H1 (cell line): ENCODE results near the gene PARM1. TPM values are rescaled to one million over a fixed set of nuclear protein-coding genes. Genes with fewer than 3 reads are reported as not detected.
A peak's percentile ranks its signal among the peaks of the same experiment; 100 is the strongest.

Experiments
- CTCF ChIA-PET: fragments of 300-600 bp; sonication (Branson Sonifier 250); formaldehyde crosslinking; loops from one replicate; lab custom pipeline; 2021; ENCODE audit not compliant: partially characterized antibody; lab: Charles Lee
- POLR2A ChIA-PET: fragments of 300-600 bp; sonication (Branson Sonifier 250); formaldehyde crosslinking; loops from one replicate; lab custom pipeline; 2021; ENCODE audit warnings: inconsistent platforms; ENCODE audit not compliant: partially characterized antibody; lab: Charles Lee
- DNase-seq, 2 experiments: peaks; one replicate each; pipeline versions ENCODE4 v3.0.0 to v3.0.0-alpha.2; 2010 to 2022; ENCODE audit warnings: low spot score in 2 of 2, low read depth in 1 of 2, mixed read lengths in 1 of 2
- FAIRE-seq: peaks from 2 replicates; lab custom pipeline; 2011; peaks lifted over from hg19 to GRCh38; lab: Jason Lieb, UNC
- H2AFZ ChIP-seq: 2 replicates; pipeline ENCODE4 v1.8.1; 2012; ENCODE audit warnings: low read length, inconsistent platforms
- H2AK5ac ChIP-seq: 2 replicates; pipeline ENCODE4 v1.6.1; 2013; ENCODE audit warnings: low read depth, low read length
- H2BK120ac ChIP-seq: replicated peaks from 2 replicates; pipeline ENCODE3; 2013; ENCODE audit warnings: low read depth, low read length, inconsistent platforms
- H2BK12ac ChIP-seq: 2 replicates; pipeline ENCODE4 v1.6.1; 2013; ENCODE audit warnings: low read depth, low read length
- H2BK15ac ChIP-seq: 2 replicates; pipeline ENCODE4 v1.6.1; 2013; ENCODE audit warnings: low read length
- H2BK20ac ChIP-seq: 2 replicates; pipeline ENCODE4 v1.6.1; 2013; ENCODE audit warnings: low read length
- H2BK5ac ChIP-seq: 2 replicates; pipeline ENCODE4 v1.6.1; 2013; ENCODE audit warnings: low read depth, low read length
- H3K14ac ChIP-seq: 2 replicates; pipeline ENCODE4 v1.6.1; 2013; ENCODE audit warnings: inconsistent platforms; ENCODE audit not compliant: insufficient read length
- H3K18ac ChIP-seq: 2 replicates; pipeline ENCODE4 v1.6.1; 2013; ENCODE audit warnings: low read length; ENCODE audit errors: extremely low read depth
- H3K23ac ChIP-seq: 2 replicates; pipeline ENCODE4 v1.6.1; 2013; ENCODE audit warnings: inconsistent platforms; ENCODE audit not compliant: insufficient read length
- H3K23me2 ChIP-seq: 2 replicates; pipeline ENCODE4 v1.6.1; 2013; ENCODE audit warnings: low read depth, low read length
- H3K27ac ChIP-seq: 2 replicates; pipeline ENCODE4 v1.6.1; 2011; ENCODE audit warnings: low read depth, low read length, inconsistent platforms
- H3K27me3 ChIP-seq, 4 experiments: replicated peaks in 1 of 4; 1 replicate in 1 of 4; 2 replicates in 3 of 4; pipeline versions ENCODE4 v1.6.1 to v1.8.1; 2011 to 2013; ENCODE audit warnings: low read length in 3 of 4, mild to moderate bottlenecking in 3 of 4, inconsistent platforms in 2 of 4, mixed read lengths in 2 of 4, moderate library complexity in 1 of 4; ENCODE audit not compliant: control insufficient read depth in 3 of 4, insufficient read depth in 3 of 4; ENCODE audit errors: extremely low read depth in 1 of 4
- H3K36me3 ChIP-seq, 4 experiments: 2 replicates each; pipeline versions ENCODE4 v1.6.1 to v1.8.1; 2011 to 2013; ENCODE audit warnings: mild to moderate bottlenecking in 4 of 4, low read length in 3 of 4, moderate library complexity in 2 of 4, control low read depth in 1 of 4, inconsistent platforms in 1 of 4; ENCODE audit not compliant: insufficient read depth in 4 of 4, control insufficient read depth in 2 of 4
- H3K4ac ChIP-seq: replicated peaks from 2 replicates; pipeline ENCODE3; 2013; ENCODE audit warnings: low read length, low read depth, mixed read lengths, inconsistent platforms; ENCODE audit not compliant: insufficient read length
- H3K4me1 ChIP-seq, 4 experiments: replicated peaks in 1 of 4; 1 replicate in 1 of 4; 2 replicates in 3 of 4; pipeline versions ENCODE4 v1.6.1 to v1.8.1; 2011 to 2013; ENCODE audit warnings: low read length in 3 of 4, inconsistent platforms in 2 of 4, mixed read lengths in 1 of 4; ENCODE audit not compliant: insufficient read depth in 4 of 4, control insufficient read depth in 3 of 4
- H3K4me2 ChIP-seq, 2 experiments: 2 replicates each; pipeline versions ENCODE4 v1.6.1 to v1.8.1; 2011 to 2013; ENCODE audit warnings: low read depth in 2 of 2, low read length in 2 of 2, control low read depth in 1 of 2, inconsistent platforms in 1 of 2, mild to moderate bottlenecking in 1 of 2; ENCODE audit not compliant: insufficient read depth in 1 of 2
- H3K4me3 ChIP-seq, 4 experiments: fragments of 200-600, 300-600 bp in 1 of 4; sonication (generic), shearing (Covaris generic), sonication (Bioruptor Twin) in 1 of 4; 2 replicates each; pipeline versions ENCODE4 v1.5.1 to v1.8.1; 2011 to 2016; ENCODE audit warnings: low read length in 4 of 4, low read depth in 3 of 4, control low read depth in 2 of 4, inconsistent platforms in 2 of 4, mild to moderate bottlenecking in 2 of 4, mixed read lengths in 1 of 4, moderate library complexity in 1 of 4; ENCODE audit not compliant: insufficient read depth in 2 of 4; ENCODE audit errors: extremely low read depth in 1 of 4
- H3K56ac ChIP-seq: replicated peaks from 2 replicates; pipeline ENCODE3; 2013; ENCODE audit warnings: low read depth, mild to moderate bottlenecking, mixed read lengths, low read length, inconsistent platforms; ENCODE audit not compliant: insufficient read length
- H3K79me1 ChIP-seq: 2 replicates; pipeline ENCODE4 v1.6.1; 2013; ENCODE audit warnings: low read depth, low read length, control low read depth
- H3K79me2 ChIP-seq, 2 experiments: 2 replicates each; pipeline versions ENCODE4 v1.6.1 to v1.8.1; 2012 to 2013; ENCODE audit warnings: low read length in 2 of 2, mild to moderate bottlenecking in 2 of 2, inconsistent platforms in 1 of 2; ENCODE audit not compliant: insufficient read depth in 2 of 2, control insufficient read depth in 1 of 2
- H3K9ac ChIP-seq, 4 experiments: replicated peaks in 1 of 4; 1 replicate in 1 of 4; 2 replicates in 3 of 4; pipeline versions ENCODE4 v1.6.1 to v1.8.1; 2011 to 2013; ENCODE audit warnings: low read depth in 3 of 4, low read length in 3 of 4, control low read depth in 2 of 4, mild to moderate bottlenecking in 2 of 4, moderate library complexity in 2 of 4, inconsistent platforms in 1 of 4; ENCODE audit errors: extremely low read depth in 1 of 4
- H3K9me3 ChIP-seq, 2 experiments: 2 replicates each; pipeline versions ENCODE4 v1.6.1 to v1.8.1; 2012 to 2013; ENCODE audit warnings: mild to moderate bottlenecking in 2 of 2, moderate library complexity in 2 of 2, control low read depth in 1 of 2, inconsistent platforms in 1 of 2, low read depth in 1 of 2, low read length in 1 of 2, mixed read lengths in 1 of 2; ENCODE audit not compliant: insufficient read depth in 2 of 2
- H4K20me1 ChIP-seq, 2 experiments: replicated peaks in 1 of 2; 2 replicates each; pipeline versions ENCODE3 to v1.8.1; 2011 to 2013; ENCODE audit warnings: inconsistent platforms in 2 of 2, low read length in 2 of 2, mild to moderate bottlenecking in 1 of 2; ENCODE audit not compliant: insufficient read depth in 2 of 2, control insufficient read depth in 1 of 2
- H4K5ac ChIP-seq: 2 replicates; pipeline ENCODE4 v1.6.1; 2013; ENCODE audit warnings: low read length, low read depth, mixed read lengths, inconsistent platforms; ENCODE audit not compliant: insufficient read length
- H4K8ac ChIP-seq: 2 replicates; pipeline ENCODE4 v1.8.0; 2013; ENCODE audit warnings: mild to moderate bottlenecking, moderate library complexity, low read length, inconsistent platforms; ENCODE audit not compliant: insufficient read depth; ENCODE audit errors: extremely low read depth
- H4K91ac ChIP-seq: replicated peaks from 2 replicates; pipeline ENCODE3; 2013; ENCODE audit warnings: low read length, mixed read lengths, inconsistent platforms; ENCODE audit not compliant: insufficient read length
- CEBPB ChIP-seq: IDR thresholded peaks from 2 replicates; pipeline ENCODE4 v1.6.1; 2012; ENCODE audit warnings: low read depth, low read length
- TAF7 ChIP-seq: optimal IDR thresholded peaks from 2 replicates; pipeline ENCODE3; 2011; ENCODE audit warnings: low read depth, mild to moderate bottlenecking, inconsistent platforms, low read length, moderate library complexity, borderline replicate concordance
- WGBS, 2 experiments: shearing (Covaris generic) in 1 of 2; methylation state at CpG; one replicate each; pipeline versions ENCODE4 v1.1.6 to v1.1.7; 2013 to 2015; ENCODE audit warnings: low lambda C conversion rate in 2 of 2, mixed read lengths in 2 of 2, inconsistent platforms in 1 of 2, low coverage in 1 of 2, missing lambda C conversion rate in 1 of 2; ENCODE audit not compliant: insufficient replicate concordance in 2 of 2, insufficient coverage in 1 of 2, insufficient read length in 1 of 2; ENCODE audit errors: extremely low coverage in 1 of 2, missing lambda C conversion rate in 1 of 2; 5-methylcytosine and 5-hydroxymethylcytosine counted together
- polyA plus RNA-seq, 7 experiments: library from polyadenylated mRNA; depleted of rRNA in 3 of 7; stranded (reverse) in 5 of 7; unstranded in 2 of 7; fragments of >200 nt in 5 of 7; fragments of 200-250 nt in 2 of 7; gene quantifications; 1 replicate in 5 of 7; 2 replicates in 1 of 7; 4 replicates in 1 of 7; pipeline versions ENCODE4 v1.2.1 to v1.2.3, GENCODE V29; 2011 to 2013; ENCODE audit warnings: missing spikeins in 2 of 7, mixed read lengths in 2 of 7
- total RNA-seq: library from RNA; stranded (reverse); fragmentation: NEBNext Ultra II Directional; extraction: Animal tissue kit (Norgen Biotek cat#: 25700); gene quantifications from 2 replicates; pipeline ENCODE4 v1.2.1, GENCODE V29; 2021

PARM1 gene
- total and polyA plus RNA-seq, 2 of the 8 experiments (the other 6 are each of a cell fraction or from before 2014, with no cell fraction given), result 2.0 to 5.3 TPM

DNA sequence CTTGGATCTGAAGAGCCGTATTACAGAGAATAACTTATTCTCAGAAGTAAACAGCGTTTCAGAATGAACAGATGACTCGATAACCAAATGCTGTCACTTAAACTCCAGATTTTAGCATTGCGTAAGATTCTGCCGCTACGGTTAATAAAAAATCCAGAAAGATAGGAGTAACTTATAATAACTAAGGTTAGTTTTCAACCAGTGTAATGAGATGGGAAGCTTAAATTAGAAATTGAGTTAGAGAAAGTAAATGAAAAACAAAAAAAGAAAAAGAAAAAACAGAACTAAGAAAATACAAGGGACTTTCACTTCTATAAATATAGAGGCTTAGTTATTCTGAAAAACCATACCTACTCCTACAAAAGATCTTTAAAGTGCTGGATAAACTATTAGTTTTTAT, 13.1 kb upstream of the PARM1 start:
- FAIRE-seq, result no peak
- no peak overlapping the region for H3K18ac ChIP-seq
- no peak overlapping the region for H3K56ac ChIP-seq
- H3K4me3 ChIP-seq, result no peak overlapping the region
- no peaks in the 10 kb centered on the region for H3K36me3 ChIP-seq
- no peak overlapping the region for H3K27ac ChIP-seq
- no peaks in the 10 kb centered on the region for H3K23me2 ChIP-seq
- no peak overlapping the region for H3K14ac ChIP-seq
- TF ChIP-seq TAF7 (no peak), CEBPB (peak; percentile 70; the same call in 1 of the 2 replicates)
- H2AK5ac ChIP-seq, result no peak overlapping the region
- no peaks in the 10 kb centered on the region for H3K27me3 ChIP-seq
- no peak overlapping the region for H4K8ac ChIP-seq
- ChIA-PET CTCF (interaction anchor here (0.6 to 2.1 kb wide), 3 partner anchors 11 to 86 kb away, joined by 3 to 8 read pairs (median 5); no protein-coding TSS in a partner anchor), POLR2A (interaction anchor here (0.9 kb wide), 1 partner anchor 8 kb away, joined by 3 read pairs; no protein-coding TSS in a partner anchor)
- H2BK20ac ChIP-seq, result no peak overlapping the region
- no peak overlapping the region for H2BK120ac ChIP-seq
- no peak overlapping the region for H2AFZ ChIP-seq
- no peak for DNase-seq
- 0 out of 4 replicates have a peak, but pooled peaks cover 0 to 3% of the 10 kb centered on the region in 2 experiments for H3K9me3 ChIP-seq
- no peak overlapping the region for H3K4ac ChIP-seq
- H3K23ac ChIP-seq, result no peak overlapping the region
- no peak overlapping the region for H3K9ac ChIP-seq
- no peak overlapping the region for H4K91ac ChIP-seq
- H3K79me1 ChIP-seq, result no peaks in the 10 kb centered on the region
- H3K4me2 ChIP-seq, result no peak overlapping the region
- H2BK12ac ChIP-seq, result no peak overlapping the region
- no peaks in the 10 kb centered on the region for H3K4me1 ChIP-seq
- H3K79me2 ChIP-seq, result no peaks in the 10 kb centered on the region
- no peaks in the 10 kb centered on the region for H4K20me1 ChIP-seq
- H2BK5ac ChIP-seq, result no peak overlapping the region
- WGBS, 2 experiments, result 94% methylated on average over 6 of the region's 6 CpGs; no CpG with 5 or more reads in 1 of the 2 experiments
- no peak overlapping the region for H2BK15ac ChIP-seq
- H4K5ac ChIP-seq, result no peak overlapping the region
